Measurements from ENCODE around the gene RNF32. TPM values are rescaled to one million over a fixed set of nuclear protein-coding genes. Genes with fewer than 3 reads are reported as not detected.
"Not testable (repeated sequence)": the region's sequence is repeated elsewhere in the genome, so short reads cannot be mapped to it uniquely, and the experiment has no call there.

RNF32 gene
- total and polyA plus RNA-seq, 4 donors: 1.5 to 3.9 (median 3.1) TPM

DNA sequence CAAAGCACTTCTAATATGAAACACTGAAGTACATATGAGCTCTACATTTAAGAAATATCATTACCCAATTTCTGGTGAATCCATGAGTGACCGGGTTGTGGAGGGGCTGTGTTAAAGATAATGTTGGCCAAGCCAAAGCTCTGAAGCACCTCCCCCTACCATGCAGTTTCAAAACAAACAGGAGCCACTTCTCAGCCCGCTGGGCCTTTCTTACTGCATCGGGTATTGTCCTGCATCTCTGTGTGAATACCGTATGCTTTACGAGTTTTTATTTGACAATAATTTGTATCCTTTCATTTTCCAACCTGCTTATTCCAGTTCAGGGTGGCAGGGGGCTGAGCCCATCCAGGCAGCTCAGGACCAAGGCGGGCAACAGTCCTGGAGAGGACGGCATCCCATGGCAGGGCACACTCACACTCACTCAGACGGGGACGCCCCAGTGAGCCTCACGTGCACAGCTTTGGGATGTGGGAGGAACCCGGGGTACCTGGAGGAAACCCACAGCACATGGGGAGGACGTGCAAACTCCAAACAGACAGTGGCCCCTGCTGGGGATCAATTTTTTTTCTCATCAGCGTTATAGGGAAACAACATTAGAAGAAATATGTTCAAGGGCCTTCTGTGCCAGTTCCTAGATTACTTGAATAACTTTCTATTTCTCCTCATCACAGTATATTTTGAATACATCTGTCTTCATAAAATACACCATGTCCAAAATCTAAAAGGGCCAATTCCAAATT lies 1.9 kb downstream of the RNF32 start:
- no peak for ATAC-seq (ENCODE audit: insufficient read depth, low FRiP score)
- 82 to 88% methylated on average over 13 of the region's 13 CpGs for WGBS, 2 donors

DNA sequence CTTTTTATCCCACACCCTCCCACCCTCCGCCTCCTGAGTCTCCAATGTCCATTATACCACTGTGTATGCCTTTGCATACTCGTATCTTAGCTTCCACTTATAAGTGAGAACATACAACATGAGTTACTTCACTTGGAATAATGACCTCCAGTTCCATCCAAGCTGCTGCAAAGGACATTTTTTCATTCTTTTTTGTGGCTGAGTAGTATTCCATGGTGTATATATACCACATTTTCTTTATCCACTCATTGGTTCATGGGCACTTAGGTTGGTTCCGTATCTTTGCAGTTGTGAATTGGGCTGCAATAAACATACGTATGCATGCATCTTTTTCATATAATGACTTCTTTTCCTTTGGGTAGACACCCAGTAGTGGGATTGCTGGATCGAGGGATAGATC lies 6.8 kb downstream of the RNF32 start:
- not testable (repeated sequence) for H3K9me3 ChIP-seq (ENCODE audit: control insufficient read depth in 4 of 4, insufficient read depth in 3 of 4, low read length in 3 of 4); H3K4me1 ChIP-seq (ENCODE audit: control insufficient read depth in 5 of 5, insufficient read depth in 5 of 5, low read length in 5 of 5); H3K27me3 ChIP-seq (ENCODE audit: control insufficient read depth in 3 of 3, insufficient read depth in 3 of 3, low read length in 2 of 3); DNase-seq; H3K27ac ChIP-seq (ENCODE audit: low read depth in 1 of 2, low read length in 1 of 2); ATAC-seq (ENCODE audit: insufficient read depth, low FRiP score); H3K36me3 ChIP-seq (ENCODE audit: control insufficient read depth in 4 of 4, insufficient read depth in 4 of 4, low read length in 4 of 4); H3K9ac ChIP-seq (ENCODE audit: insufficient read depth in 1 of 2, low read length in 2 of 2); H3K4me3 ChIP-seq
- 94 to 98% methylated on average over 5 of the region's 5 CpGs for WGBS, 2 donors

More for the DNA sequence above, 1.9 kb downstream of the RNF32 start:
- no peaks in the 10 kb centered on the region for H3K36me3 ChIP-seq (ENCODE audit: control insufficient read depth in 4 of 4, insufficient read depth in 4 of 4, low read length in 4 of 4)
- no peak overlapping the region for H3K4me3 ChIP-seq
- H3K9ac ChIP-seq (ENCODE audit: insufficient read depth in 1 of 2, low read length in 2 of 2): no peak overlapping the region
- H3K9me3 ChIP-seq (ENCODE audit: control insufficient read depth in 4 of 4, insufficient read depth in 3 of 4, low read length in 3 of 4): peaks cover 0 to 2% (median 0%) of the 10 kb centered on the region in 4 donors
- no peak for DNase-seq
- H3K27ac ChIP-seq (ENCODE audit: low read depth in 1 of 2, low read length in 1 of 2): no peak overlapping the region
- H3K4me1 ChIP-seq (ENCODE audit: control insufficient read depth in 5 of 5, insufficient read depth in 5 of 5, low read length in 5 of 5): peaks cover 0 to 15% (median 0%) of the 10 kb centered on the region in 5 donors
- H3K27me3 ChIP-seq (ENCODE audit: control insufficient read depth in 3 of 3, insufficient read depth in 3 of 3, low read length in 2 of 3): peaks cover 0 to 4% (median 3%) of the 10 kb centered on the region in 3 donors
- TF ChIP-seq, protein P1, sequence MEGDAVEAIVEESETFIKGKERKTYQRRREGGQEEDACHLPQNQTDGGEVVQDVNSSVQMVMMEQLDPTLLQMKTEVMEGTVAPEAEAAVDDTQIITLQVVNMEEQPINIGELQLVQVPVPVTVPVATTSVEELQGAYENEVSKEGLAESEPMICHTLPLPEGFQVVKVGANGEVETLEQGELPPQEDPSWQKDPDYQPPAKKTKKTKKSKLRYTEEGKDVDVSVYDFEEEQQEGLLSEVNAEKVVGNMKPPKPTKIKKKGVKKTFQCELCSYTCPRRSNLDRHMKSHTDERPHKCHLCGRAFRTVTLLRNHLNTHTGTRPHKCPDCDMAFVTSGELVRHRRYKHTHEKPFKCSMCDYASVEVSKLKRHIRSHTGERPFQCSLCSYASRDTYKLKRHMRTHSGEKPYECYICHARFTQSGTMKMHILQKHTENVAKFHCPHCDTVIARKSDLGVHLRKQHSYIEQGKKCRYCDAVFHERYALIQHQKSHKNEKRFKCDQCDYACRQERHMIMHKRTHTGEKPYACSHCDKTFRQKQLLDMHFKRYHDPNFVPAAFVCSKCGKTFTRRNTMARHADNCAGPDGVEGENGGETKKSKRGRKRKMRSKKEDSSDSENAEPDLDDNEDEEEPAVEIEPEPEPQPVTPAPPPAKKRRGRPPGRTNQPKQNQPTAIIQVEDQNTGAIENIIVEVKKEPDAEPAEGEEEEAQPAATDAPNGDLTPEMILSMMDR (IDR thresholded peaks at IDR 0.05; ENCODE audit: control extremely low read depth, extremely low read depth): no peak

DNA sequence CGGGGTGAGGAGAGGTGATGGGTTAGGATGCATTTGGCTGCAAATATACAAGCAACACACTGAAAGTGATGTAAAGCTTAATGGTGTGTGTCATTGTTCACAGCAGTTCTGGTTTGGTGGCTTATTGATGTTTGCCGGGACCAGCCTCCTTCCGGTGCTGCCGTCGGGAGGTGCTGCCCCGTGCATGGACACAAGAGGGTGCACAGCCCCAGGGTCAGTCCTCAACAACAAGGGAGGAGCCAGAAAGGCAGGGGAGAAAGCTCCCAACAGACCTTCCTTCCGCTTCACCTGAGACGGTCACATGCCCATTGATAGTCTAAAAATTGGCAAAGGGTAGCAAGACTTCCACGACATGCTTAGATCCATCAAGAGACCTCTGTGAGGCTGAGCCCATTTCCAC lies 9.5 kb downstream of the RNF32 start:
- TF ChIP-seq, protein P1 (IDR thresholded peaks at IDR 0.05; ENCODE audit: control extremely low read depth, extremely low read depth): no peak
- no peak overlapping the region for H3K9ac ChIP-seq (ENCODE audit: insufficient read depth in 1 of 2, low read length in 2 of 2)
- 57 to 62% methylated on average over 9 of the region's 9 CpGs for WGBS, 2 donors

DNA sequence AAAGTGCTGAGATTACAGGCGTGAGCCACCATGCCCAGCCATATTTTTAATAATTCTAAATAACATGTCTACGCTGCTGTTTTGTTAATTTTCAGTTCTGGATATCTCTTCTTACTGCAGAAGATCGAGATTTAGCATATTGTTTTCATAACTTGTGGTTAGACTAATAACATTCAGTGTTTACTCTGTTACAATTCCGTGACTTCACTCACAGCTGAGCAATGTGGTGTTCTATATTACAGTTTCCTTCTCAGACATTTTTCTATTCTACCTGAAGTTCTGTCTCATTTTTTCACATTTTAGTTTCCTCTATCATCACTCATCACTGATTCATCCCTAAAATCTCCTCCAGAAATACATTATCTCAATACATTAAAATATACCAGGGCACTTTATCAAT lies 10.9 kb downstream of the RNF32 start:
- Histone ChIP-seq H3K9ac (ENCODE audit: insufficient read depth in 1 of 2, low read length in 2 of 2) (no peak overlapping the region), H3K4me1 (ENCODE audit: control insufficient read depth in 5 of 5, insufficient read depth in 5 of 5, low read length in 5 of 5) (peaks cover 0 to 8% (median 0%) of the 10 kb centered on the region in 5 donors), H3K36me3 (ENCODE audit: control insufficient read depth in 4 of 4, insufficient read depth in 4 of 4, low read length in 4 of 4) (no peaks in the 10 kb centered on the region), H3K4me3 (no peak overlapping the region), H3K27me3 (ENCODE audit: control insufficient read depth in 3 of 3, insufficient read depth in 3 of 3, low read length in 2 of 3) (peaks cover 0 to 2% (median 0%) of the 10 kb centered on the region in 3 donors), H3K27ac (ENCODE audit: low read depth in 1 of 2, low read length in 1 of 2) (no peak overlapping the region), H3K9me3 (ENCODE audit: control insufficient read depth in 4 of 4, insufficient read depth in 3 of 4, low read length in 3 of 4) (no peaks in the 10 kb centered on the region)
- DNase-seq (no peak), ATAC-seq (ENCODE audit: insufficient read depth, low FRiP score) (no peak)
- WGBS, 2 donors: 90 to 92% methylated on average over 4 of the region's 4 CpGs
- TF ChIP-seq, protein P1 (IDR thresholded peaks at IDR 0.05; ENCODE audit: control extremely low read depth, extremely low read depth): no peak

More for the DNA sequence above, 9.5 kb downstream of the RNF32 start:
- Histone ChIP-seq H3K9me3 (ENCODE audit: control insufficient read depth in 4 of 4, insufficient read depth in 3 of 4, low read length in 3 of 4) (no peaks in the 10 kb centered on the region), H3K4me1 (ENCODE audit: control insufficient read depth in 5 of 5, insufficient read depth in 5 of 5, low read length in 5 of 5) (peaks cover 0 to 4% (median 0%) of the 10 kb centered on the region in 5 donors), H3K27ac (ENCODE audit: low read depth in 1 of 2, low read length in 1 of 2) (no peak overlapping the region), H3K27me3 (ENCODE audit: control insufficient read depth in 3 of 3, insufficient read depth in 3 of 3, low read length in 2 of 3) (peaks cover 0 to 3% (median 2%) of the 10 kb centered on the region in 3 donors), H3K4me3 (no peak overlapping the region), H3K36me3 (ENCODE audit: control insufficient read depth in 4 of 4, insufficient read depth in 4 of 4, low read length in 4 of 4) (no peaks in the 10 kb centered on the region)
- DNase-seq (peak in 1 of 3 donors; percentile 44), ATAC-seq (ENCODE audit: insufficient read depth, low FRiP score) (peak; percentile 47)
